Right atrium auricular region (tissue), 2 donors: ENCODE results near the gene CAMTA1. TPM values are rescaled to one million over a fixed set of nuclear protein-coding genes. Genes with fewer than 3 reads are reported as not detected.

Experiments used
- DNase-seq: peaks from one replicate; pipeline ENCODE4 v3.0.0-alpha.2; 2019; ENCODE audit warnings: low spot score
- H3K27ac ChIP-seq, 2 donors: fragments of 200-600 bp; sonication (generic); 1 replicate in 1 of 2; 2 replicates in 1 of 2; pipeline ENCODE4 v1.5.1; 2016 to 2019
- H3K27me3 ChIP-seq, 2 donors: fragments of 200-600 bp; sonication (generic); one replicate each; pipeline versions ENCODE4 v1.5.1 to v1.6.0; 2017 to 2019
- H3K36me3 ChIP-seq: fragments of 200-600 bp; sonication (generic); one replicate; pipeline ENCODE4 v1.5.1; 2016
- H3K4me1 ChIP-seq, 2 donors: fragments of 200-600 bp; sonication (generic); one replicate each; pipeline versions ENCODE4 v1.5.1 to v1.6.0; 2017 to 2019
- H3K4me3 ChIP-seq, 2 donors: fragments of 200-600 bp; sonication (generic); 1 replicate in 1 of 2; 2 replicates in 1 of 2; pipeline ENCODE4 v1.5.1; 2017 to 2019; ENCODE audit warnings: mild to moderate bottlenecking in 1 of 2, moderate library complexity in 1 of 2
- H3K9me3 ChIP-seq, 2 donors: fragments of 200-600 bp; sonication (generic); one replicate each; pipeline ENCODE4 v1.5.1; 2019
- CTCF ChIP-seq, 2 donors: fragments of 200-600 bp; sonication (generic); IDR thresholded peaks; one replicate each; pipeline ENCODE4 v1.5.1; 2019; ENCODE audit warnings: antibody characterized with exemption in 2 of 2
- total RNA-seq, 2 donors: library from RNA; depleted of rRNA; stranded (reverse); fragments of >200 nt; gene quantifications; one replicate each; pipeline ENCODE4 v1.1.0, GENCODE V29; 2016

CAMTA1 gene
- total RNA-seq, 2 donors from 2014 or later = 132 to 190 TPM

- Histone ChIP-seq H3K4me3 (no peak overlapping the region), H3K9me3 (no peaks in the 10 kb centered on the region), H3K27ac (no peak overlapping the region), H3K27me3 (no peaks in the 10 kb centered on the region), H3K4me1 (peaks cover 0 to 15% of the 10 kb centered on the region in 2 donors), H3K36me3 (no peaks in the 10 kb centered on the region)
- no peak for DNase-seq
- TF ChIP-seq CTCF (IDR thresholded peaks at IDR 0.05) = no peak
Measured at GRCh38 chr1:7117399-7118281, 332.4 kb downstream of the CAMTA1 start.

DNA sequence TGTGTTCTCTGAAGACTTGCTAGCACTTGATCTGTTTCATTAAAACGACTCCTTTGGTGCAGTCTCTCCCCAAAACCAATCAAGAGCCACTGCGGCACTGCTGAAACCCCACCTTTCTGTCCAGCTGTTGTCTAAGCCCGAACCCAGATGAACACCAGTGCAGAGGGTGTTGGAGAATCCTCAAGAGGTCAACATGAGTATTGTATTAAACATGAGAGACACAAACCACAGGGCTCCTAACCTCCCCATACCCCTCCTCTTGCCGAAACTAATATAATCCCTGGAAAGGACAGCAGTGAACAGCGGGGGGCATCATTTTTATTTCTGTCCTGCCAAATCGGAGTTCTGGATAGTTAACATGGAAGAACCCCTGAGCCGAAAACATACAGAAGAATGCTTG is 333.9 kb downstream of the CAMTA1 start:
- H3K4me1 ChIP-seq = peaks cover 0 to 15% of the 10 kb centered on the region in 2 donors
- H3K9me3 ChIP-seq = no peaks in the 10 kb centered on the region
- no peaks in the 10 kb centered on the region for H3K36me3 ChIP-seq
- DNase-seq = no peak
- no peak overlapping the region for H3K27ac ChIP-seq
- H3K4me3 ChIP-seq = no peak overlapping the region
- no peaks in the 10 kb centered on the region for H3K27me3 ChIP-seq
- TF ChIP-seq CTCF (IDR thresholded peaks at IDR 0.05) = no peak

GRCh38 chr1:7120863-7121621 is 335.8 kb downstream of the CAMTA1 start:
- peak overlapping the region in 1 of 2 donors; percentile 1 for H3K27ac ChIP-seq
- TF ChIP-seq CTCF (IDR thresholded peaks at IDR 0.05) = peak in 1 of 2 donors; percentile 3
- H3K4me3 ChIP-seq = no peak overlapping the region
- no peaks in the 10 kb centered on the region for H3K9me3 ChIP-seq
- DNase-seq = no peak
- no peaks in the 10 kb centered on the region for H3K27me3 ChIP-seq
- no peaks in the 10 kb centered on the region for H3K36me3 ChIP-seq
- H3K4me1 ChIP-seq = peaks cover 0 to 15% of the 10 kb centered on the region in 2 donors

- no peak for DNase-seq
- Histone ChIP-seq H3K27me3 (no peaks in the 10 kb centered on the region), H3K36me3 (no peaks in the 10 kb centered on the region), H3K9me3 (no peaks in the 10 kb centered on the region), H3K4me1 (peaks cover 0 to 15% of the 10 kb centered on the region in 2 donors), H3K27ac (peak overlapping the region in 1 of 2 donors; percentile 1), H3K4me3 (no peak overlapping the region)
- no peak for TF ChIP-seq CTCF (IDR thresholded peaks at IDR 0.05)
Measured at GRCh38 chr1:7121622-7121988, 336.4 kb downstream of the CAMTA1 start.

- H3K9me3 ChIP-seq = no peaks in the 10 kb centered on the region
- no peak for DNase-seq
- no peaks in the 10 kb centered on the region for H3K36me3 ChIP-seq
- no peak for TF ChIP-seq CTCF (IDR thresholded peaks at IDR 0.05)
- no peaks in the 10 kb centered on the region for H3K4me1 ChIP-seq
- no peak overlapping the region for H3K27ac ChIP-seq
- H3K4me3 ChIP-seq = no peak overlapping the region
- no peaks in the 10 kb centered on the region for H3K27me3 ChIP-seq
Measured at GRCh38 chr1:7127322-7128075, 342.2 kb downstream of the CAMTA1 start.
